HepG2 (cell line): Measurements from ENCODE around the gene C11orf24. TPM values are rescaled to one million over a fixed set of nuclear protein-coding genes. Genes with fewer than 3 reads are reported as not detected.

Experiments
- ARNT ChIP-seq: fragments of 450-650 bp; IDR thresholded peaks from 2 replicates; pipeline ENCODE4 v1.6.1; 2017
- ATF7-NPFF ChIP-seq: sonication (generic); formaldehyde crosslinking; IDR thresholded peaks from 2 replicates; pipeline ENCODE4 v1.8.1; 2023; ENCODE audit warnings: mild to moderate bottlenecking, low read depth, missing genetic modification reagents, moderate library complexity
- CBX5 ChIP-seq: sonication (generic); formaldehyde crosslinking; IDR thresholded peaks from 2 replicates; pipeline ENCODE4 v1.4.0; 2020; ENCODE audit warnings: missing genetic modification reagents, borderline replicate concordance
- CENPX ChIP-seq: sonication (generic); formaldehyde crosslinking; IDR thresholded peaks from 2 replicates; pipeline ENCODE4 v1.9.0; 2021; ENCODE audit warnings: mild to moderate bottlenecking, missing genetic modification reagents, moderate library complexity
- HNRNPL ChIP-seq: fragments of 200-400 bp; formaldehyde crosslinking; IDR thresholded peaks from 2 replicates; pipeline ENCODE4 v1.6.1; 2017; ENCODE audit warnings: mild to moderate bottlenecking, low read depth, low read length
- KLF12 ChIP-seq: sonication (generic); formaldehyde crosslinking; IDR thresholded peaks from 2 replicates; pipeline ENCODE4 v1.4.0; 2020; ENCODE audit warnings: missing genetic modification reagents, borderline replicate concordance
- KMT2A ChIP-seq: sonication (generic); formaldehyde crosslinking; IDR thresholded peaks from 2 replicates; pipeline ENCODE4 v1.4.0; 2020; ENCODE audit warnings: missing genetic modification reagents
- RARA ChIP-seq: IDR thresholded peaks from 2 replicates; pipeline ENCODE4 v1.6.1; 2016; ENCODE audit warnings: missing genetic modification reagents, missing compliant biosample characterization
- SRF ChIP-seq: IDR thresholded peaks from 2 replicates; pipeline ENCODE4 v1.6.1; 2011; ENCODE audit warnings: mild to moderate bottlenecking, low read depth, low read length, moderate library complexity
- TSC22D2 ChIP-seq: sonication (generic); formaldehyde crosslinking; IDR thresholded peaks from 2 replicates; pipeline ENCODE4 v1.5.1; 2020; ENCODE audit warnings: missing genetic modification reagents, mild to moderate bottlenecking, borderline replicate concordance
- ZMYM2 ChIP-seq: sonication (generic); formaldehyde crosslinking; IDR thresholded peaks from 2 replicates; pipeline ENCODE4 v1.8.0; 2022; ENCODE audit warnings: mild to moderate bottlenecking, missing genetic modification reagents
- ZNF614 ChIP-seq: IDR thresholded peaks from 2 replicates; pipeline ENCODE4 v1.6.1; 2018; ENCODE audit warnings: missing biosample characterization, missing genetic modification reagents, inconsistent platforms, borderline replicate concordance
- ZNF800 ChIP-seq: sonication (generic); formaldehyde crosslinking; IDR thresholded peaks from 2 replicates; pipeline ENCODE4 v1.4.0; 2020; ENCODE audit warnings: missing genetic modification reagents
- ZNF883 ChIP-seq: sonication (generic); formaldehyde crosslinking; IDR thresholded peaks from 2 replicates; pipeline ENCODE4 v1.5.1; 2020; ENCODE audit warnings: mild to moderate bottlenecking, missing genetic modification reagents; ENCODE audit errors: not compliant biosample characterization
- ZSCAN29 ChIP-seq: sonication (generic); formaldehyde crosslinking; conservative IDR thresholded peaks from 2 replicates; pipeline ENCODE4 v1.4.0; 2020; ENCODE audit warnings: mild to moderate bottlenecking, missing genetic modification reagents
- polyA plus RNA-seq, 8 experiments: library from polyadenylated mRNA; depleted of rRNA in 3 of 8; stranded (reverse) in 7 of 8; unstranded in 1 of 8; fragments of >200 nt; fragmentation: Illumina TruSeq in 4 of 8; extraction: Trizol in 4 of 8; gene quantifications; 2 replicates each; pipeline versions ENCODE4 v1.2.1 to v1.2.3, GENCODE V29; 2011 to 2016; ENCODE audit warnings: low read depth in 4 of 8, missing spikeins in 1 of 8, mixed read lengths in 1 of 8; ENCODE audit not compliant: insufficient read depth in 1 of 8
- total RNA-seq, 5 experiments: library from RNA; depleted of rRNA; stranded (reverse); fragments of >200 nt; fragmentation: Illumina TruSeq; extraction: Trizol; gene quantifications; 2 replicates each; pipeline ENCODE4 v1.2.3, GENCODE V29; 2016; ENCODE audit warnings: low read depth in 1 of 5
- TF ChIP-seq, protein P1 (sequence below): sonication (generic); formaldehyde crosslinking; IDR thresholded peaks from 2 replicates; pipeline ENCODE4 v1.8.0; 2022; ENCODE audit warnings: mild to moderate bottlenecking, missing genetic modification reagents; ENCODE audit not compliant: insufficient replicate concordance
- TF ChIP-seq, protein P2 (sequence below): IDR thresholded peaks from 2 replicates; pipeline ENCODE4 v1.6.1; 2012; ENCODE audit warnings: low read length, improper control_type of control experiment
- TF ChIP-seq, protein P3 (sequence below): sonication (generic); formaldehyde crosslinking; IDR thresholded peaks from 2 replicates; pipeline ENCODE4 v1.4.0; 2020; ENCODE audit warnings: missing genetic modification reagents

The C11orf24 gene
- total and polyA plus RNA-seq, 2 of the 13 experiments (the other 11 are each of a cell fraction or from before 2014, with no cell fraction given): 52.9 to 55.5 TPM

DNA sequence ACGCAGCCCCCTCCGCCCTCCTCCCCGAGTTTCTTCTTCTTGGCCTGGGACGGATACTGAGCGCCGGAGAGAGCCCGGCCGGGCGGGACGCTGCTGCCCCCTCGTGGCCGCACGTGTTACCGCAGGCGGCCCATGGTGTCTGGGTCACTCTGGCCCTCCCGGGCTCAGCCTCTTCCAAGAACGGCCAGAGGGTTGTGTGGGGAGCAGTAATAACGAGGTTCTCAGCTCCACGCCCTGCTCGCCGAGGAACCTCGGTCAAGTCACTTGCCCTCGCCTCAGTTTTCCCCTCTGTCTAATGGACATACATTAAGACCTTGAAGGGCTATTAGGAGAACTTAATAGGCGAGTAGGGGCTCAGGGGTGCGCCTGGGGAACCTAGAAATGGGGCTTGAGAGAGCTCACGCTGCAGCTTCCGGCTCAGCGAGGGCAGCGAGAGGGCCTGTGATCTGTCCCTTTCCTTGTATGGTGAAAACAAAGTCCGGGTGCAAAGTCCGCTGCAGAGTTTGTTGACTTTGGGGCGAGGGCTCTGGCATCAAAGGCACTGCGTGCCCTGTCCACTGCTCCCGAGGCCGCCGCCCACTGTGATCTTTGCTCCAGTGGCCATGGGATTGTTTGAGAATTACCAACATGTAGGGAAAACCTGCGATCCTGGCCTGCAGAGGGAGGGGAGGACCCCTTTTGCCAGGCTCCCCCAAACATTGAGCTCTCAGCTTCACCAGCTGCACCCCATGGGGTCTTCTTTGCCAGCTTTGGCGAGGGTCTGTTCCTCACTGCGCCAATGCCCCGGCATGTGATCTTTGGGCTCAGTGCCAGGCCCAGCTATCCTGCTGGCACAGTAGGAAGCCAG is 26.3 kb upstream of the C11orf24 start (continued):
- TF ChIP-seq, protein P1, sequence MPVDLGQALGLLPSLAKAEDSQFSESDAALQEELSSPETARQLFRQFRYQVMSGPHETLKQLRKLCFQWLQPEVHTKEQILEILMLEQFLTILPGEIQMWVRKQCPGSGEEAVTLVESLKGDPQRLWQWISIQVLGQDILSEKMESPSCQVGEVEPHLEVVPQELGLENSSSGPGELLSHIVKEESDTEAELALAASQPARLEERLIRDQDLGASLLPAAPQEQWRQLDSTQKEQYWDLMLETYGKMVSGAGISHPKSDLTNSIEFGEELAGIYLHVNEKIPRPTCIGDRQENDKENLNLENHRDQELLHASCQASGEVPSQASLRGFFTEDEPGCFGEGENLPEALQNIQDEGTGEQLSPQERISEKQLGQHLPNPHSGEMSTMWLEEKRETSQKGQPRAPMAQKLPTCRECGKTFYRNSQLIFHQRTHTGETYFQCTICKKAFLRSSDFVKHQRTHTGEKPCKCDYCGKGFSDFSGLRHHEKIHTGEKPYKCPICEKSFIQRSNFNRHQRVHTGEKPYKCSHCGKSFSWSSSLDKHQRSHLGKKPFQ: peak; percentile 89
- TF ChIP-seq ZNF614 (peak; percentile 94), HNRNPL (peak; percentile 99), ZSCAN29 (CRISPR knock-in tag) (no peak), ZNF883 (peak; percentile 69), KMT2A (CRISPR knock-in tag) (peak; percentile 34; the same call in 1 of the 2 replicates), TSC22D2 (CRISPR knock-in tag) (no peak), ATF7-NPFF (CRISPR knock-in tag) (0 out of 2 replicates have a peak, but pooled peaks have one; percentile 38), CBX5 (CRISPR knock-in tag) (peak; percentile 72; the same call in 1 of the 2 replicates), ARNT (no peak), ZNF800 (CRISPR knock-in tag) (no peak), SRF (peak; percentile 97), ZMYM2 (CRISPR knock-in tag) (peak; percentile 99), CENPX (no peak), RARA (CRISPR knock-in tag) (peak; percentile 91), KLF12 (peak; percentile 98)
- TF ChIP-seq, protein P2, sequence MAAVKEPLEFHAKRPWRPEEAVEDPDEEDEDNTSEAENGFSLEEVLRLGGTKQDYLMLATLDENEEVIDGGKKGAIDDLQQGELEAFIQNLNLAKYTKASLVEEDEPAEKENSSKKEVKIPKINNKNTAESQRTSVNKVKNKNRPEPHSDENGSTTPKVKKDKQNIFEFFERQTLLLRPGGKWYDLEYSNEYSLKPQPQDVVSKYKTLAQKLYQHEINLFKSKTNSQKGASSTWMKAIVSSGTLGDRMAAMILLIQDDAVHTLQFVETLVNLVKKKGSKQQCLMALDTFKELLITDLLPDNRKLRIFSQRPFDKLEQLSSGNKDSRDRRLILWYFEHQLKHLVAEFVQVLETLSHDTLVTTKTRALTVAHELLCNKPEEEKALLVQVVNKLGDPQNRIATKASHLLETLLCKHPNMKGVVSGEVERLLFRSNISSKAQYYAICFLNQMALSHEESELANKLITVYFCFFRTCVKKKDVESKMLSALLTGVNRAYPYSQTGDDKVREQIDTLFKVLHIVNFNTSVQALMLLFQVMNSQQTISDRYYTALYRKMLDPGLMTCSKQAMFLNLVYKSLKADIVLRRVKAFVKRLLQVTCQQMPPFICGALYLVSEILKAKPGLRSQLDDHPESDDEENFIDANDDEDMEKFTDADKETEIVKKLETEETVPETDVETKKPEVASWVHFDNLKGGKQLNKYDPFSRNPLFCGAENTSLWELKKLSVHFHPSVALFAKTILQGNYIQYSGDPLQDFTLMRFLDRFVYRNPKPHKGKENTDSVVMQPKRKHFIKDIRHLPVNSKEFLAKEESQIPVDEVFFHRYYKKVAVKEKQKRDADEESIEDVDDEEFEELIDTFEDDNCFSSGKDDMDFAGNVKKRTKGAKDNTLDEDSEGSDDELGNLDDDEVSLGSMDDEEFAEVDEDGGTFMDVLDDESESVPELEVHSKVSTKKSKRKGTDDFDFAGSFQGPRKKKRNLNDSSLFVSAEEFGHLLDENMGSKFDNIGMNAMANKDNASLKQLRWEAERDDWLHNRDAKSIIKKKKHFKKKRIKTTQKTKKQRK: no peak
- TF ChIP-seq, protein P3, sequence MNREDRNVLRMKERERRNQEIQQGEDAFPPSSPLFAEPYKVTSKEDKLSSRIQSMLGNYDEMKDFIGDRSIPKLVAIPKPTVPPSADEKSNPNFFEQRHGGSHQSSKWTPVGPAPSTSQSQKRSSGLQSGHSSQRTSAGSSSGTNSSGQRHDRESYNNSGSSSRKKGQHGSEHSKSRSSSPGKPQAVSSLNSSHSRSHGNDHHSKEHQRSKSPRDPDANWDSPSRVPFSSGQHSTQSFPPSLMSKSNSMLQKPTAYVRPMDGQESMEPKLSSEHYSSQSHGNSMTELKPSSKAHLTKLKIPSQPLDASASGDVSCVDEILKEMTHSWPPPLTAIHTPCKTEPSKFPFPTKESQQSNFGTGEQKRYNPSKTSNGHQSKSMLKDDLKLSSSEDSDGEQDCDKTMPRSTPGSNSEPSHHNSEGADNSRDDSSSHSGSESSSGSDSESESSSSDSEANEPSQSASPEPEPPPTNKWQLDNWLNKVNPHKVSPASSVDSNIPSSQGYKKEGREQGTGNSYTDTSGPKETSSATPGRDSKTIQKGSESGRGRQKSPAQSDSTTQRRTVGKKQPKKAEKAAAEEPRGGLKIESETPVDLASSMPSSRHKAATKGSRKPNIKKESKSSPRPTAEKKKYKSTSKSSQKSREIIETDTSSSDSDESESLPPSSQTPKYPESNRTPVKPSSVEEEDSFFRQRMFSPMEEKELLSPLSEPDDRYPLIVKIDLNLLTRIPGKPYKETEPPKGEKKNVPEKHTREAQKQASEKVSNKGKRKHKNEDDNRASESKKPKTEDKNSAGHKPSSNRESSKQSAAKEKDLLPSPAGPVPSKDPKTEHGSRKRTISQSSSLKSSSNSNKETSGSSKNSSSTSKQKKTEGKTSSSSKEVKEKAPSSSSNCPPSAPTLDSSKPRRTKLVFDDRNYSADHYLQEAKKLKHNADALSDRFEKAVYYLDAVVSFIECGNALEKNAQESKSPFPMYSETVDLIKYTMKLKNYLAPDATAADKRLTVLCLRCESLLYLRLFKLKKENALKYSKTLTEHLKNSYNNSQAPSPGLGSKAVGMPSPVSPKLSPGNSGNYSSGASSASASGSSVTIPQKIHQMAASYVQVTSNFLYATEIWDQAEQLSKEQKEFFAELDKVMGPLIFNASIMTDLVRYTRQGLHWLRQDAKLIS: peak; percentile 33; the same call in 1 of the 2 replicates
